Measurements from ENCODE around the gene SDK1.

Gene SDK1

GRCh38 chr7:3393862-3394261 lies 92.8 kb downstream of the SDK1 start:
- DNase-seq (ENCODE audit: insufficient read length, low spot score) = no peak
- no peak for FAIRE-seq

GRCh38 chr7:3397324-3397723 lies 96.3 kb downstream of the SDK1 start:
- DNase-seq (ENCODE audit: insufficient read length, low spot score) (no peak), FAIRE-seq (no peak)

GRCh38 chr7:3399858-3400257 lies 98.8 kb downstream of the SDK1 start:
- FAIRE-seq (no peak), DNase-seq (ENCODE audit: insufficient read length, low spot score) (no peak)

GRCh38 chr7:3404501-3404900 lies 103.4 kb downstream of the SDK1 start:
- FAIRE-seq (no peak), DNase-seq (ENCODE audit: insufficient read length, low spot score) (no peak)

- DNase-seq (ENCODE audit: insufficient read length, low spot score) (no peak), FAIRE-seq (no peak)
Measured at GRCh38 chr7:3408814-3409595, 108.0 kb downstream of the SDK1 start.

- DNase-seq (ENCODE audit: insufficient read length, low spot score) = no peak
- no peak for FAIRE-seq
Measured at GRCh38 chr7:3412871-3413270, 111.8 kb downstream of the SDK1 start.

- DNase-seq (ENCODE audit: insufficient read length, low spot score) = no peak
Measured at GRCh38 chr7:3415861-3416312, 114.8 kb downstream of the SDK1 start.

GRCh38 chr7:3416453-3416852 lies 115.4 kb downstream of the SDK1 start:
- FAIRE-seq (no peak), DNase-seq (ENCODE audit: insufficient read length, low spot score) (no peak)

More at GRCh38 chr7:3415861-3416312, 114.8 kb downstream of the SDK1 start:
- FAIRE-seq = no peak

GRCh38 chr7:3425087-3425486 lies 124.0 kb downstream of the SDK1 start:
- no peak for DNase-seq (ENCODE audit: insufficient read length, low spot score)
- FAIRE-seq = no peak

- FAIRE-seq (no peak), DNase-seq (ENCODE audit: insufficient read length, low spot score) (no peak)
Measured at GRCh38 chr7:3426064-3426463, 125.0 kb downstream of the SDK1 start.

- no peak for DNase-seq (ENCODE audit: insufficient read length, low spot score)
- FAIRE-seq = no peak
Measured at GRCh38 chr7:3427957-3428356, 126.9 kb downstream of the SDK1 start.

- no peak for DNase-seq (ENCODE audit: insufficient read length, low spot score)
- FAIRE-seq = no peak
Measured at GRCh38 chr7:3429981-3430380, 128.9 kb downstream of the SDK1 start.

- DNase-seq (ENCODE audit: insufficient read length, low spot score) (no peak), FAIRE-seq (no peak)
Measured at GRCh38 chr7:3430588-3430987, 129.5 kb downstream of the SDK1 start.

- no peak for FAIRE-seq
- no peak for DNase-seq (ENCODE audit: insufficient read length, low spot score)
Measured at GRCh38 chr7:3431306-3431705, 130.3 kb downstream of the SDK1 start.

- no peak for FAIRE-seq
- DNase-seq (ENCODE audit: insufficient read length, low spot score) = no peak
Measured at GRCh38 chr7:3432911-3433310, 131.9 kb downstream of the SDK1 start.

- DNase-seq (ENCODE audit: insufficient read length, low spot score) (no peak), FAIRE-seq (no peak)
Measured at GRCh38 chr7:3434611-3435010, 133.6 kb downstream of the SDK1 start.

GRCh38 chr7:3436112-3436511 lies 135.1 kb downstream of the SDK1 start:
- FAIRE-seq = no peak

GRCh38 chr7:3436746-3437145 lies 135.7 kb downstream of the SDK1 start:
- DNase-seq (ENCODE audit: insufficient read length, low spot score) (no peak), FAIRE-seq (no peak)

More at GRCh38 chr7:3436112-3436511, 135.1 kb downstream of the SDK1 start:
- DNase-seq (ENCODE audit: insufficient read length, low spot score) = no peak

- no peak for FAIRE-seq
- no peak for DNase-seq (ENCODE audit: insufficient read length, low spot score)
Measured at GRCh38 chr7:3437467-3437866, 136.4 kb downstream of the SDK1 start.

- no peak for DNase-seq (ENCODE audit: insufficient read length, low spot score)
- no peak for FAIRE-seq
Measured at GRCh38 chr7:3438352-3438751, 137.3 kb downstream of the SDK1 start.

GRCh38 chr7:3439333-3440030 lies 138.4 kb downstream of the SDK1 start:
- FAIRE-seq (no peak), DNase-seq (ENCODE audit: insufficient read length, low spot score) (no peak)

- no peak for FAIRE-seq
- DNase-seq (ENCODE audit: insufficient read length, low spot score) = no peak
Measured at GRCh38 chr7:3440509-3440908, 139.5 kb downstream of the SDK1 start.

Measured in GM19239 (cell line).